ENCODE results near the gene ZNRF4.
"Not testable (repeated sequence)": the region's sequence is repeated elsewhere in the genome, so short reads cannot be mapped to it uniquely, and the experiment has no call there.

ZNRF4 gene

DNA sequence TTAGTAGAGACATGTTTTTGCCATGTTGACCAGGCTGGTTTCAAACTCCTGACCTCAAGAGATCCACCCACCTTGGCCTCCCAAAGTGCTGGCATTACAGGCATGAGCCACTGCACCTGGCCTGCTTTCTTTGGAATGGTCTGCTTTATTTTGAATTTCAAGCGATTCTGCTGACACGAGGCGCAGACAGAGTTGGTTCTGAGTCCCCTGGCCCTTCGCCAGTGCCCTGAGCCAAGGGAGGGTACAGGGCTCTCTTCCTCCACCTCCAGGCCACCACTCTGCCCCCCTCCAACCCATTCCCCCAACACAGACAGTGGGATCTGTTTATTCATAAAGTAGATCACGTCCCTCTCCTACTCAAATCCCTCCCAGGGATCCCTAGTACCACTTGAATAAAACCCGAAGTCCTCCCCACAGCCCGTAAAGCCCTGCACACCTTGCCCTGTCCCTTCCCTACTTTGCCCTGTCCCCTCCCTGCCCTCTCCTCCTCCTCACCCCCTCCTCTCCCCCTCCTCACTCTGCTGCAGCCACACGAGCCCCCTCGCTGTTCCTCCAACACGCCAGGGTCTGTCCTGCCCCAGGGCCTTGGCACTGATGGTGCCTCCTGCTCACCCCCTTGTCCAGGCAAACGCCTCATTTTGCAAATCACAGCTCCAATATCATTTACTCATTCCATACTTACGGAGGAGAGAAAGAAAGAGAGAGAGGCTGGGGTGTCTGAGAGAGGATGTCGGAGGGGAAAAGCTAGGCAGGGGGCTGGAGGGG is 22.4 kb downstream of the ZNRF4 start:
- DNase-seq = no peak

DNA sequence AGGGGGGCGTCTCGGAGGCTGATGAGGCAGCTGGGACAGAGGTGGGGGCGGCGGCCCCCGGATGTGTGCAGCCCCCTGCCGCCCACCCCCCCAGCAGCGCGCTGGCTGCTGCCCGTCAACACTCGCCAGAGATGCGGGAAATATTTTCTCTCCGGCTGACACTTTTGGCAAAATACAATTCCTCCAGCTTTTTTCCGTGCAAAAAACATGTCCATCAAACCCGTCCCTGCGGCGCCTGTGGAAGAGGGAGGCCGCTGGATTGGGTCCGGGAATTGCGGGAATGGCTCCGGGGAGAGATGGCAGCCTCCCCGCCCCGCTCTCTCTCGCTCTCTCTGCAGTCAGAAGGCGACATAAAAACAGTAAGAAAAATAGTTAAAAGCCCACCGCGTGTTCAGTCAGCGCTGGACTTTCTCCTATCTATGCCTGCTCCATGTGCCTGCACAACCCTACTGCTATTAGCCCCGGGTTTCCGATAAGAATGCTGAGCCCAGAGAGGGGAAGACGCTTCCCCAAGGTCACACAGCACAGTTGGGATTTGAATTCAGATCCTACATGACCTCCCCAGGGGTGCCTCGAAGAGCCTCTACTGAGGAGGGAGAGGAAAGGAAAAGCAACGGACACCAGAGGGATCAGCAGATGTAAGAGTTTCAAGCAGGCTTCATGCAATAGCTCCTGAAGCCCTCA is 23.2 kb downstream of the ZNRF4 start:
- no peak for DNase-seq

- DNase-seq = no peak
Observed at GRCh38 chr19:5478925-5479588, 23.8 kb downstream of the ZNRF4 start.

- DNase-seq = no peak
Observed at GRCh38 chr19:5479958-5480357, 24.7 kb downstream of the ZNRF4 start.

DNA sequence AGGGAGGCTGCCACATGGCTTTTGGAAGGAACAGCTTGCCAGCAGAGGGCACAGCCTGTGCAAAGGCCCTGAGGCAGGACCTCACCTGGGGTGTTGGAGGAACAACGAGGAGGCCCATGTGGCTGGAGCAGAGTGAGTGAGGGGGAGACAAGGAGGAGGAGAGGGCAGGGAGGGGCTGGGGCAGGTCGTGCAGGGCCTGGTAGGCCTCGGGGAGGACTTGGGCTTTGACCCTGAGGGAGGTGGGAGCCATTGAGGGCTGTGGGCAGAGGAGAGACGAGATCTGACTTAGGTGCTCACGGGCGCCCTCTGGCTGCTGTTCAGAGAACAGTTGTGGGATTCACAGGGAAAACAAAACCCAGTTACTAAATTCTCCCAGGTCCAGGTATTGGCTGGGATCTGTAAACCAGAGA is 25.2 kb downstream of the ZNRF4 start:
- DNase-seq = no peak

DNA sequence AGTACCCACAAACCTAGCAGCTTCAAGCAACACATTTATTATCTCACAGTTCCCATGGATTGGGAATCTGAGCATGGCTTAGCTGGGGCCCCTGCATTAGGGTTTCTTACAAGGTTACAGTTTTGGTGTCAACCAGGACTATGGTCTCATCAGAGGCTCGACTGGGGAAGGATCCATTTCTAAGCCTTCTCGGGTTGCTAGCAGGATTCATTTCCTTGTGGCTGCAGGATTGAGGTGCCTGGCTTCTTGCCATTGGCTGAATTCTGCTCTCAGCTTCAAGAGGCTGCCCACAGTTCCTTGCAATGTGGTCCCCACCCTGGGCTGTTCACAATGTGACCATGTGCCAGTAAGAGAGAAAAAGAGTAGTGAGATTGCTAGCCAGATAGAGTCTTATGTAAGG is 26.7 kb downstream of the ZNRF4 start:
- no peak for DNase-seq

DNA sequence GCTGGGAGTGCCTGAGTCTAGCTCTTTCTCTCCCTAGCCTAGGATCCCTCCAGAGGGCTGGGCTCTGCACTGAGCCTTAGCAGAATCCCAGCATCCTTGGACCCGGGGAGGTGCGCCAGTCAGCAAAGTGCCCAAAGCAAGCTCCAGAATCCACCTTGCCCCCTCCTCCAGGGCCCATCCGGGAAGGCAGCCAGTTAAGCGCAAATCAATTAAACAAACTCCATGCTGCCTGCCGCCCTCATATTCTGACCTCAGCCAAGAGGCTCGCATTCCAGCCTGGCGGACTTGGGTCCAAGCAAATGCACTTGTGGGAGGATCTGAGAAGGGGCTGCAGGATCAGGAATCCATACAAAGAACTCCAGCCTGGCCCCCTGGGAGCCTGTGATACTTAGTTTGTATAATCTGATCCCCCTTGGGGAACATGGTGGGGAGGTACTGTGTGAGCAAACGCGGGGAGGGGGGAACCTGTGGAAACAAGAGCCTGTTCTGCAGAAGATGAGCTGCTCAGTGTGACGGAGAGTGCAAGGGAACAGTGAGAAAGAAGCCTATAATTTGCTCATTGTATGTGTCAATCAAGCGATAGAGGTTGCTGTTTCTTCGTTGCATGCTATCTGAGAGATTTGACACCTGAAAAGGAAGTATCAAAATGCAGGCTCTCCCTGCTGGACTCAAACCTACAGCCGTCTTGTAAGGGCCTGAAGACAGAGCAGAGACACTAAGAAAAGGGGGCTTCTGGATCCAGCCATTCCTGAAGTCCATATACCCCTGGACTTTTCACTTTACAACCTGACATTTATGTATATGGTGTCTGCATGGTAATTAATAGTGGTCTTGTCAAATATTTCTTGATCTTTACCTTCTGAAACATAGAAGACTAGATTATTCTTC is 29.4 kb downstream of the ZNRF4 start:
- no peak for DNase-seq

GRCh38 chr19:5485286-5485636 is 30.0 kb downstream of the ZNRF4 start:
- no peak for DNase-seq

DNA sequence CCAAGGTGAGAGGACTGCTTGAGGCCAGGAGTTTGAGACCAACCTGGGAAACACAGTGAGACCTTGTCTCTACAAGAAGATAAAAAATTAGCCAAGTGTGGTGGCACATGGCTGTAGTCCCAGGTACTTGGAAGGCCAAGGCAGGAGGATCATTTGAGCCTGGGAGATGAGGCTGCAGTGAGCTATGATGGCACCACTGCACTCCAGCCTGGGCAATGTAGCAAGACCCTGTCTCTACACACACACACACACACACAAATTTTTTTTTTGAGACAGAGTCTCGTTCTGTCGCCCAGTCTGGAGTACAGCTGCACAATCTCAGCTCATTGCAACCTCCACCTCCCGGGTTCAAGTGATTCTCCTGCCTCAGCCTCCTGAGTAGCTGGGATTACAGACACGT is 30.4 kb downstream of the ZNRF4 start:
- not testable (repeated sequence) for DNase-seq

DNA sequence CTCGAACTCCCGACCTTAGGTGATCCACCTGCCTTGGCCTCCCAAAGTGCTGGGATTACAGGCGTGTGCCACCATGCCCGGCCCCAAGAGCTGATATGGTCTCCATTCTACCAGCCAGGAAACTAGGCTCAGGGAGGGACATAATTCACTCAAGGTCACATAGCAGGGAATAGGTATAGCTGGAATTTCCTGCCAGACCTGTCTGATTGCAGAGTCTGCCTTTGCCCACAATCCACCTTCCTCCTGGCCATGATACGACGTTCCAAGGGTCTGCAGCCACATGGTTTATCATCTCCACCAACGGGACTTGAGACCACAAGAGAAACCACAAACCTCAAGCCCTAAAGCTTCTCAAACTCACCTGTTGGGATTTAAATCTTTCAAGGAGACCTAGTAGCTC is 32.0 kb downstream of the ZNRF4 start:
- no peak for DNase-seq

DNA sequence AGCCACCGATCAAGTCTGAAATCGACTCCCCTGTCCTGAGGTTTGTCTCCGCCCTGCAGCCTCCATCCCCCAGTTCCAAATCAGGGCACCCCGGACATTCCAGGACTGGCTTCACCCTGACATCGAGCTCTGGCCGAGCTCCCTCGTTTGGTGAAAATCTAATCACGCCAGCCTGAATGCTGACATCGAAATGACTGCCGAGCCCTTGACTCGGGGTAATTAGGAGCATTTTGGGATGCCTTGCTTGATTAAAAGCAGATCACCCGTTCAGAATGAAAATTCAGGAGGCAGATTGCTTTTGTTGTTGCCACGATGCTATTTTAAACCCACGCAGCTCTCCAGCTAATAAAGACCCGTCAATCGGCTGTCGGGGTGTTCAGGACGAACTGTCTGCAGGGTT is 34.3 kb downstream of the ZNRF4 start:
- DNase-seq = no peak

- DNase-seq = no peak
Observed at GRCh38 chr19:5491565-5491964, 36.3 kb downstream of the ZNRF4 start.

GRCh38 chr19:5492281-5492634 is 37.0 kb downstream of the ZNRF4 start:
- no peak for DNase-seq

DNA sequence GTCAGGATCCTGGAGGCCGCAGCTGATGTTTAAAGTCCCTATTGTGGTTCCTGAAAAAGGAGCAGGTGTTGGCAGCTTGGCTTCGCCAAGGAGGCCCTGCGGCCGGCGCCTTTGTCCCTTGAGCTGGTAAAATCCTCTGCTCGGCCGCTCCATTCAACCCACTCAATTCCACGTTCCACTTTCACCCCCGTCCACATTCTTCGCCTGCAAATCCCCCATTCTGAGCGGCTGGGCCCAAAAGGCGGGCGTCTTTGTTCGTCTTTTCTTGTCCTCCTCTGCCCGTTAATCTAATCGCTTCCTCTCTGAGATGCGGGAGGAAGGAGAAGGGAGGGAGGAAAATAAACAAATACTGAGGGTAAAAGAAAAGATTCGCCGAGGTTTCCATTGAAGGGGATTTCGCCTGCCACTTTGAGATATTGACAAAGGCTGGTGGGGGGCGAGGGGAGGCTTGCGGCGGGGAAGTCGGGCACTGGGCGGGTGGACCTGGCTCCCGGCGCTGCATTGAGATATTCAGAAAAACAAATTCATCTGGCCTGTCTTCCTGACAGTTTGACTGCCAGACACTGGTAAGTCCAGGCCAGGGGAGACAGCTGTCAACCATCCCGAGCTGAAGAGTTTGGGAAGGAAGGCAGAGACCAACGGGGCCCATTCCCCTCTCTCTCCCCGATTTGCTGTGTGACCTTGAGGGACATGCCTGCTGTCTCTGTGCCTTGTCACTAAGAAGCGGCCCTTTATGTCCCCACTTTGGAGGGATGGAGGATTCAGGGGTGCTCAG is 37.6 kb downstream of the ZNRF4 start:
- no peak for DNase-seq

GRCh38 chr19:5494773-5495172 is 39.6 kb downstream of the ZNRF4 start:
- no peak for DNase-seq

- no peak for DNase-seq
Observed at GRCh38 chr19:5495792-5496191, 40.6 kb downstream of the ZNRF4 start.

DNA sequence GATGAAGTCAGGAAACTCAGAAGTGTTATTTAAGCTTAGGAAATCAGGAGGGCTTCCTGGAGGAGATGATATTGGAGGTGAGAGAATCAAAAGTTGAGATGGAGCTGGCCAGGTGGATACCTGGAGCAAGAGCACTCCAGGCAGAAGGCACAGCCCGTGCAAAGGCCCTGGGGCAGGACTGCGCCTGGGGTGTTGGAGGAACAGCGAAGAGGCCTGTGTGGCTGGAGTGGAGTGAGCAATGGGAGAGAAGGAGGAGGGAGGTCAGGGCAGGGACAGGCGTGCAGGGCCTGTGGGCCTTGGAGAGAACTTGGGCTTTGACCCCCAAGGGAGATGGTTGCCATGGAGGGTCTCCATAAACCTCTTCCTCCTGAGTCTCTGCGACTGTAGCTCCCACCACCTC is 42.1 kb downstream of the ZNRF4 start:
- DNase-seq = no peak

DNA sequence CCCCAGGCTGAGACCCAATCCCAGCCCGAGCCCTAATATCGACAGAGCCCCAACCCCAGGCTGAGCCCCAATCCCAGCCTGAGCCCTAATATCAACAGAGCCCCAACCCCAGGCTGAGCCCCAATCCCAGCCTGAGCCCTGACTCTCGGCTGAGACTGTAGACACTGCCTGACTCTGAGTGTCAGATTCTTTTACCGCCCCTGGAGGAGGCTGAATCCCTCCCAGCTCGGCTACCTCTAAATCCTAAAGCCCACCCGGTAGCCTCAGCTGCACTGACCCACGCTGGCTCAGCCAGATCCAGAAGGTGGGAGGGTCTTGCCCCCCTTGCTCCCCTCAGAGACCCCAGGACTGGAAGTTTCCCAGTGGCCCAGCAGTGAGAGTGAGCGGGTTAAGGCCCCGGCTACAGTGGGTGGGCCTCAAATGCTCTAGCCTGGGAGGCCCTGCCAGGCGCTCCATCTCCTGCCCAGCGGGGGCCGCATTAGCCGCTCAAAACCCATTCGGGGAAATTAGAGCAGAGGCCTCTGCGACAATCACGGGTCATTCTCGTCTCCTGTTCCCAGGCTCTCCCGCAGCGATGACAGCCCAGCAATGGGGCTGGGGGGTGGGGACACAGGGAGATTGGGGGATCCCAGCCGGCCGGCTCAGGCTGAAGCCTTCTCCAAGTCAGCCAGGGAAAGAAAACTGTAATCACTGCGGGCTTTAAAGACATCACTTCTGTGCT is 43.8 kb downstream of the ZNRF4 start:
- no peak for DNase-seq

GRCh38 chr19:5501907-5502306 is 46.7 kb downstream of the ZNRF4 start:
- DNase-seq = no peak

GRCh38 chr19:5503598-5503997 is 48.4 kb downstream of the ZNRF4 start:
- no peak for DNase-seq

GRCh38 chr19:5504114-5504513 is 48.9 kb downstream of the ZNRF4 start:
- DNase-seq = no peak

All from SIG-M5 (cell line).